DOHH2 (cell line): ENCODE measurements around the gene PTPRN2.
"Not testable (repeated sequence)": the region's sequence is repeated elsewhere in the genome, so short reads cannot be mapped to it uniquely, and the experiment has no call there.

Experiments used
- H3F3A ChIP-seq: fragments of 200-600 bp; sonication (generic), shearing (Covaris generic); 2 replicates; pipeline ENCODE4 v1.6.0; 2016; ENCODE audit warnings: antibody characterized with exemption, mild to moderate bottlenecking; ENCODE audit not compliant: control insufficient read depth, insufficient read depth
- H3K27ac ChIP-seq: fragments of 200-600 bp; sonication (generic); 2 replicates; pipeline ENCODE4 v1.5.1; 2014; ENCODE audit warnings: low read depth, mild to moderate bottlenecking, low read length, moderate library complexity
- H3K27me3 ChIP-seq: fragments of 200-600 bp; sonication (generic); 2 replicates; pipeline ENCODE4 v1.6.1; 2014; ENCODE audit warnings: mild to moderate bottlenecking, low read length, mixed read lengths; ENCODE audit not compliant: control insufficient read depth
- H3K36me3 ChIP-seq: fragments of 200-600 bp; sonication (generic); 2 replicates; pipeline ENCODE4 v1.6.1; 2014; ENCODE audit warnings: mild to moderate bottlenecking, low read length, moderate library complexity, mixed read lengths; ENCODE audit not compliant: control insufficient read depth
- H3K4me1 ChIP-seq: fragments of 200-600 bp; sonication (generic); 2 replicates; pipeline ENCODE4 v1.6.1; 2014; ENCODE audit warnings: mild to moderate bottlenecking, low read length, mixed read lengths; ENCODE audit not compliant: control insufficient read depth
- H3K4me2 ChIP-seq: fragments of 200-600 bp; sonication (generic); 2 replicates; pipeline ENCODE4 v1.6.0; 2014; ENCODE audit warnings: mild to moderate bottlenecking, low read length, moderate library complexity
- H3K4me3 ChIP-seq: fragments of 200-600 bp; sonication (generic); 2 replicates; pipeline ENCODE4 v1.5.1; 2014; ENCODE audit warnings: mild to moderate bottlenecking, low read length, mixed read lengths
- H3K79me2 ChIP-seq: fragments of 200-600 bp; sonication (generic); 2 replicates; pipeline ENCODE4 v1.6.1; 2014; ENCODE audit warnings: mild to moderate bottlenecking, low read length, mixed read lengths; ENCODE audit not compliant: control insufficient read depth
- H3K9me2 ChIP-seq: fragments of 200-600 bp; sonication (generic); replicated peaks from 2 replicates; pipeline ENCODE4 v1.6.1; 2014; ENCODE audit warnings: mild to moderate bottlenecking, low read length, mixed read lengths; ENCODE audit not compliant: control insufficient read depth
- H3K9me3 ChIP-seq: fragments of 200-600 bp; sonication (generic); 2 replicates; pipeline ENCODE4 v1.6.1; 2014; ENCODE audit warnings: antibody characterized with exemption, low read length, mixed read lengths; ENCODE audit not compliant: control insufficient read depth, insufficient read depth
- H4K20me1 ChIP-seq: fragments of 200-600 bp; sonication (generic); 2 replicates; pipeline ENCODE4 v1.6.0; 2014; ENCODE audit warnings: low read depth, mild to moderate bottlenecking, antibody characterized with exemption, low read length, moderate library complexity; ENCODE audit not compliant: control insufficient read depth, insufficient read depth
- EZH2phosphoT487 ChIP-seq: fragments of 200-600 bp; sonication (generic); IDR thresholded peaks from 2 replicates; pipeline ENCODE4 v1.6.1; 2017; ENCODE audit warnings: borderline replicate concordance, mild to moderate bottlenecking, antibody characterized with exemption, low read length, moderate library complexity, mixed read lengths
- TF ChIP-seq, protein P1 (sequence below): fragments of 200-600 bp; sonication (generic); IDR thresholded peaks from one replicate; pipeline ENCODE4 v1.5.1; 2014; ENCODE audit warnings: antibody characterized with exemption, mild to moderate bottlenecking, low read depth, low read length; ENCODE audit not compliant: poor library complexity, severe bottlenecking

PTPRN2 gene

DNA sequence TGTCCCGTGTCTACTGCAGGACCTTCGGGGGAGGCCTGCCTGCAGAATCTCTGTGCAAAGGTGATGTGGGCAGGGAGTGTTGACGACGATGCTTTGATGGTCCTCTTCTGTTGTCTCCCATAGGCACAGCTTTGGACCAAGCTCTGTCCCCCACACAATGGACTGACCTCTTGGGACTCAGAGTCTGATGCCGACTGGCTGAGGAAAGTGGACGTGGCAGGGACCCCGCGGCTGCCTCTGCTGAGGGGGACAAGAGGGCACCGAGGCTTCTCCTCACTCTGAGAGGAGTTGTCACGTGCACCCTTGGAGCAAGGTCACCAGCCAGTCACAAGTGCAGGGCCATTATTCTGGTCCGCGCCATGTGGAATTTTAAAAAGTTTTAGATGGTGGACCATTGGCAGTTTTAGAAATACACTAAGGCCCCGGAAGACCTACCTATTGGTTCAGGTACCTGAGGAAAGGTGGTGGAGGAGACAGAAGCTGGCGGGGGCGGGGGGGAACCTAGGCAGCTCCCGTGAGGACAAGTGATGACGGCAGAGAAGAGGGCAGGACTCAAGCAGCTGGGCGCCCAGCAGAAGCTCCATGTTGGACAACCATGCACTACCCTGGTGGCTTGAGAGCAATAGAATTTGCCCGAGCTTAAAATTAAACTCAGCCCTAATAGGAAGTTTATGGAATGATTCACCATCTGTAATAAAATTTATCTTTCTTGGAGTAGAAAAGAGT, 331.4 kb downstream of the PTPRN2 start:
- Histone ChIP-seq H3K4me2 (no peak overlapping the region), H3K4me1 (no peaks in the 10 kb centered on the region), H4K20me1 (no peaks in the 10 kb centered on the region), H3K9me3 (peaks cover 75% of the 10 kb centered on the region), H3K27me3 (no peaks in the 10 kb centered on the region), H3K27ac (no peak overlapping the region), H3K79me2 (no peaks in the 10 kb centered on the region), H3K9me2 (no peaks in the 10 kb centered on the region), H3F3A (no peaks in the 10 kb centered on the region), H3K4me3 (no peak overlapping the region), H3K36me3 (no peaks in the 10 kb centered on the region)
- TF ChIP-seq, protein P1, sequence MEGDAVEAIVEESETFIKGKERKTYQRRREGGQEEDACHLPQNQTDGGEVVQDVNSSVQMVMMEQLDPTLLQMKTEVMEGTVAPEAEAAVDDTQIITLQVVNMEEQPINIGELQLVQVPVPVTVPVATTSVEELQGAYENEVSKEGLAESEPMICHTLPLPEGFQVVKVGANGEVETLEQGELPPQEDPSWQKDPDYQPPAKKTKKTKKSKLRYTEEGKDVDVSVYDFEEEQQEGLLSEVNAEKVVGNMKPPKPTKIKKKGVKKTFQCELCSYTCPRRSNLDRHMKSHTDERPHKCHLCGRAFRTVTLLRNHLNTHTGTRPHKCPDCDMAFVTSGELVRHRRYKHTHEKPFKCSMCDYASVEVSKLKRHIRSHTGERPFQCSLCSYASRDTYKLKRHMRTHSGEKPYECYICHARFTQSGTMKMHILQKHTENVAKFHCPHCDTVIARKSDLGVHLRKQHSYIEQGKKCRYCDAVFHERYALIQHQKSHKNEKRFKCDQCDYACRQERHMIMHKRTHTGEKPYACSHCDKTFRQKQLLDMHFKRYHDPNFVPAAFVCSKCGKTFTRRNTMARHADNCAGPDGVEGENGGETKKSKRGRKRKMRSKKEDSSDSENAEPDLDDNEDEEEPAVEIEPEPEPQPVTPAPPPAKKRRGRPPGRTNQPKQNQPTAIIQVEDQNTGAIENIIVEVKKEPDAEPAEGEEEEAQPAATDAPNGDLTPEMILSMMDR, result no peak
- no peak for TF ChIP-seq EZH2phosphoT487

DNA sequence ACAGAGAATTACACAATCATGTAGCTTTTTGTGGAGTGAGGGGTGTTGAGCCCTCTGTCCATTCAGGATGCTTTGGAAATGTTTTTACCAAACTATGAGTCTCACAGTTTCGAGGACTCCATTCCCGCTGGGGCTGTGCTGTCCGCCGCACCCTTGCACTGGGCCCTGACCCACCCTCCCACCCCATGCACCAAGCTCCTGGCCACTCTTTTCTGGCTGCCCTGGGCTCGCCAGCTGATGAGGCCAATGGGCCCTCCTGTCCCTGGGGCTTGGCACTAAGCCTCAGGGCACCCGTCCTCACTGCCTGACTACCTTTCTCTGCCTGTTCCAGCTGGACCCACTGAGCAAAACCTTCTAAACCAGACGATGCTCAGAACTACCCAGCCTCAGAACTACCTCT, 332.1 kb downstream of the PTPRN2 start:
- Histone ChIP-seq H3K9me2 (no peaks in the 10 kb centered on the region), H3K4me3 (no peak overlapping the region), H4K20me1 (no peaks in the 10 kb centered on the region), H3K27ac (no peak overlapping the region), H3K27me3 (no peaks in the 10 kb centered on the region), H3K36me3 (no peaks in the 10 kb centered on the region), H3F3A (no peaks in the 10 kb centered on the region), H3K79me2 (no peaks in the 10 kb centered on the region), H3K9me3 (peaks cover 75% of the 10 kb centered on the region), H3K4me1 (no peaks in the 10 kb centered on the region), H3K4me2 (no peak overlapping the region)
- TF ChIP-seq EZH2phosphoT487, result no peak
- TF ChIP-seq, protein P1, result no peak

DNA sequence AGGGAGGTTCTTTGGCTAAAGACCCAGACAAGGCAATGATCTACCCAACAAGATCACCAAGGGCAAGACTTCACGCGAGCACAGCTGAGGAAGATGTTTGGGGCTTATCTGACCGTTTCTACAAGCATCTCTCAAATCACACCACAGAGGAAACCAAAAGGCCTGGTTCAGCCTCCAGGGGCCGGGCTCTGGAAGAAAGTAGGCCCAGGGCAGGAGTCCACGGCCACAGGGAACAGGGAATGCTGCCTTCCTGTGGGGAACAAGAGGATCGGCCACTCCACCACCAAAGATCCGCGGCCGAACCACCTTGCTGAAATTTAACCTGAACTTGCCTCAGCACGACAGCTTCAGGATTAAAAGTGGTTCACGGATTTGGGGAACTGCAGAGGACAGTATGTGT, 332.5 kb downstream of the PTPRN2 start:
- H3K27ac ChIP-seq, result no peak overlapping the region
- no peaks in the 10 kb centered on the region for H3K36me3 ChIP-seq
- H3F3A ChIP-seq, result no peaks in the 10 kb centered on the region
- no peaks in the 10 kb centered on the region for H3K27me3 ChIP-seq
- no peaks in the 10 kb centered on the region for H3K79me2 ChIP-seq
- H4K20me1 ChIP-seq, result no peaks in the 10 kb centered on the region
- no peak overlapping the region for H3K4me3 ChIP-seq
- H3K9me2 ChIP-seq, result no peaks in the 10 kb centered on the region
- no peak overlapping the region for H3K4me2 ChIP-seq
- H3K4me1 ChIP-seq, result no peaks in the 10 kb centered on the region
- peaks cover 76% of the 10 kb centered on the region for H3K9me3 ChIP-seq
- TF ChIP-seq EZH2phosphoT487, result no peak
- TF ChIP-seq, protein P1, result no peak

DNA sequence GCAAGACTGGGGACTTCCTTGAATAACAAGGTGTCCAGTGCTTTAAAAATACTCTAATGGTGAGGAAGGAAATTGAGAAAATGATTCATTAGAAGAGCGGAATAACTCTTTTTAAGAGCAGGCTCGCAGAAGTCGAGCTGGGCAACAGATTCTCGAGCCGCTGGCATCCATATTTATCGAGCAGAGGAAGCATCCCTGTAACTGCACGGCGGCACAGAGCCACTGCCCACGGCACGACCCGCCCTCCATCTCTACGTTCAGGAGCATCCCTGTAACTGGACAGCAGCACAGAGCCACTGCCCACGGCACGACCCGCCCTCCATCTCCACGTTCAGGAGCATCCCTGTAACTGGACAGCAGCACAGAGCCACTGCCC, 334.0 kb downstream of the PTPRN2 start:
- not testable (repeated sequence) for H3K4me2 ChIP-seq, H4K20me1 ChIP-seq, H3K4me3 ChIP-seq, H3F3A ChIP-seq, H3K27ac ChIP-seq, H3K27me3 ChIP-seq, H3K9me2 ChIP-seq, H3K4me1 ChIP-seq, H3K79me2 ChIP-seq, H3K36me3 ChIP-seq
- H3K9me3 ChIP-seq, result peaks cover 73% of the 10 kb centered on the region
